ENCODE results near the gene RNF144A.

The RNF144A gene

DNA sequence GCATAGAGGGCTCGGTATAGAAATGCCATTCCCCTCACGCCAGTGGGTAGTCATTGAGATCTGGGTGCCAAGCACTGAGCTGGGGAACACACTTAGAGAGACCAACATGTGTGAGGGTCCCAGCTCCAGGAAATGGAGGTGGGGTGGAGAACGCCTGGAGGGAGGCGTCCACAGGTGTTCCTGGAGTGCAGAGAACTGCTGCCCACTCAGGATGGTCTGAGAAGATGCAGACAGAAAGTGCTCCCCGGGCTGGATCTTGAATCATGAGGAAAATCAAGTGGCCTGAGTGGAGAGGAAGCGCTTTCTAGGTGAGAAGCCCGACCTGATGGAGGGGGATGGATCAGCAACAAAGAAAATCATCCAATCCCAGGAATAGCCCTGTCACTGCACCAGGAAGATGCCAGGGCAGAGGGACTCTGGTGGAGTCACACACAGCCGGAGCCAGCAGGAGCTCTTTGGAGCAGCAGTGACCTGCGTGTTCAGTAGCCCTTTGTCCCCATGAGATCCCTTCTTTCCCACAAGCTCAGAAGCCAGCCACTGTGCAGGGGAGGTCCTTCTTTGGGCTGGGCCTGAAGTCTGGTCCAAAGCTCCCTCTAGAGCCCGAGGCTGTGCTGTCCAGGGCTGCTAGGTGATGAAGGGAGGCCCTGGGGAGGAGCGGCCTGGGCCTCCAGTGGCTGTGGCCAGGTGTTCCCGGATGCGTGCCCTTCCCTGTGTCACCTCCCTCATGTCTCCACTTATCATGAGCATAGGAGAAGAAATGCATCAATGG is 112.3 kb downstream of the RNF144A start:
- TF ChIP-seq FOXM1 (IDR thresholded peaks at IDR 0.05; ENCODE audit: borderline replicate concordance, low read depth) (no peak), RAD21 (IDR thresholded peaks at IDR 0.05; ENCODE audit: low read depth) (no peak), CEBPB (IDR thresholded peaks at IDR 0.05) (no peak), ZBTB7A (IDR thresholded peaks at IDR 0.05; ENCODE audit: low read depth) (no peak)

DNA sequence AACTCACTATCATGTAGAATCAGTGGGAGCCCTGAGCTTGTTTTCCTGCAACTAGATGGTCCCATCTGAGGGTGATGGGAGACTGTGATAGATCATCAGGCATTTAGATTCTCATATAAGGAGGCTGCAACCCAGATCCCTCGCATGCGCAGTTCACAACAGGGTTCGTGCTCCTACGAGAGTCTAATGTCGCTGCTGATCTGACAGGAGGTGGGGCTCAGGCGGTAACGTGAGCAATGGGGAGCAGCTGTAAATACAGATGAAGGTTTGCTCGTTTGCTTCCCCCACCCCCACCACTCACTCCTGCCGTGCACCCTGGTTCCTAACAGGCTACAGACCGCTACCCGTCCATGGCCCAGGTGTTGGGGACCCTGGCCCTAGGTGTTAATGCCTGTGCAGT is 113.6 kb downstream of the RNF144A start:
- TF ChIP-seq, protein P1, sequence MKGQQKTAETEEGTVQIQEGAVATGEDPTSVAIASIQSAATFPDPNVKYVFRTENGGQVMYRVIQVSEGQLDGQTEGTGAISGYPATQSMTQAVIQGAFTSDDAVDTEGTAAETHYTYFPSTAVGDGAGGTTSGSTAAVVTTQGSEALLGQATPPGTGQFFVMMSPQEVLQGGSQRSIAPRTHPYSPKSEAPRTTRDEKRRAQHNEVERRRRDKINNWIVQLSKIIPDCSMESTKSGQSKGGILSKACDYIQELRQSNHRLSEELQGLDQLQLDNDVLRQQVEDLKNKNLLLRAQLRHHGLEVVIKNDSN (IDR thresholded peaks at IDR 0.05): no peak
- no peak for TF ChIP-seq CEBPB (IDR thresholded peaks at IDR 0.05)
- TF ChIP-seq, protein P2, sequence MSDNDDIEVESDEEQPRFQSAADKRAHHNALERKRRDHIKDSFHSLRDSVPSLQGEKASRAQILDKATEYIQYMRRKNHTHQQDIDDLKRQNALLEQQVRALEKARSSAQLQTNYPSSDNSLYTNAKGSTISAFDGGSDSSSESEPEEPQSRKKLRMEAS (IDR thresholded peaks at IDR 0.05): no peak
- TF ChIP-seq ZBTB7A (IDR thresholded peaks at IDR 0.05; ENCODE audit: low read depth): no peak
- no peak for TF ChIP-seq TEAD4 (IDR thresholded peaks at IDR 0.05)

DNA sequence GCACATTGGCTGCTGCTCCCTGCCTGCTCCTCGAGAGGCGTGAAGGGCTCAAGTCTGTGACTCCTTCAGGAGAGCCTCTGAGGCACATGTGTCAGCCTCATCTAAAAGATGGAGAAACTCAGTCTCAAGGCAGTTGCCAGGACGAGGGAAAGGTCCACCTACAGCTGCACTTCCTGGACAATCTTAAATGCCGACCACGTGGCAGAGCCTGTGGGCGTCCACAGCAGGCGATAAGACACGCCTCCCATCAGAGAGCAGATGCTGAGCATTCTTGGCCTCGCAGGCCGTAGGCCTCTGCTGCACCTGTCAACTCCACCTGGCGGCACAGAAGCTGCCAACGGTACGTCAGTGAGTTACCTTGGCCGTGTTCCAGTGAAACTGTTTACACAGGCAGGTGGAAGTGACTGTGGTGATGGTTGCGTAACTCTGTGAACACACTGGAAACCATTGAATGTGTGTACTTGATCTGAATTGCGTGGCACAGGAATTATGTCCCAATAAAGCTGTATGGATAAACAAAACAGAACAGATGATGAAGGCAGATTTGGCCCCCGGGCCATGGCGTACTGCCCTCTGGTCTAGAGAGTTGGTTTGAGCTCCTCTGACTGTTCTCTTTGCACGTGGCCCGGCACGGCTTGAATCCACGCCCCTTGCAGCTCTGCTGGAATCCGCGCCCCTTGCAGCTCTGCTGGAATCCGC is 114.5 kb downstream of the RNF144A start:
- TF ChIP-seq ZBTB7A (IDR thresholded peaks at IDR 0.05; ENCODE audit: low read depth) (no peak), TAF1 (IDR thresholded peaks at IDR 0.05; ENCODE audit: low read depth) (no peak), YY1 (IDR thresholded peaks at IDR 0.05; ENCODE audit: low read depth) (peak; percentile 60; the same call in 1 of the 2 replicates), TCF12 (IDR thresholded peaks at IDR 0.05; ENCODE audit: low read depth) (peak; percentile 94), RAD21 (IDR thresholded peaks at IDR 0.05; ENCODE audit: low read depth) (peak; percentile 24; the same call in 1 of the 2 replicates), FOXM1 (IDR thresholded peaks at IDR 0.05; ENCODE audit: borderline replicate concordance, low read depth) (no peak), TEAD4 (IDR thresholded peaks at IDR 0.05) (peak; percentile 84), NFIC (IDR thresholded peaks at IDR 0.05) (peak; percentile 96), EP300 (IDR thresholded peaks at IDR 0.05; ENCODE audit: borderline replicate concordance) (no peak), EGR1 (IDR thresholded peaks at IDR 0.05) (peak; percentile 70; the same call in 1 of the 2 replicates), CEBPB (IDR thresholded peaks at IDR 0.05) (peak; percentile 100), CREB1 (IDR thresholded peaks at IDR 0.05; ENCODE audit: low read depth) (no peak)
- TF ChIP-seq, protein P3, sequence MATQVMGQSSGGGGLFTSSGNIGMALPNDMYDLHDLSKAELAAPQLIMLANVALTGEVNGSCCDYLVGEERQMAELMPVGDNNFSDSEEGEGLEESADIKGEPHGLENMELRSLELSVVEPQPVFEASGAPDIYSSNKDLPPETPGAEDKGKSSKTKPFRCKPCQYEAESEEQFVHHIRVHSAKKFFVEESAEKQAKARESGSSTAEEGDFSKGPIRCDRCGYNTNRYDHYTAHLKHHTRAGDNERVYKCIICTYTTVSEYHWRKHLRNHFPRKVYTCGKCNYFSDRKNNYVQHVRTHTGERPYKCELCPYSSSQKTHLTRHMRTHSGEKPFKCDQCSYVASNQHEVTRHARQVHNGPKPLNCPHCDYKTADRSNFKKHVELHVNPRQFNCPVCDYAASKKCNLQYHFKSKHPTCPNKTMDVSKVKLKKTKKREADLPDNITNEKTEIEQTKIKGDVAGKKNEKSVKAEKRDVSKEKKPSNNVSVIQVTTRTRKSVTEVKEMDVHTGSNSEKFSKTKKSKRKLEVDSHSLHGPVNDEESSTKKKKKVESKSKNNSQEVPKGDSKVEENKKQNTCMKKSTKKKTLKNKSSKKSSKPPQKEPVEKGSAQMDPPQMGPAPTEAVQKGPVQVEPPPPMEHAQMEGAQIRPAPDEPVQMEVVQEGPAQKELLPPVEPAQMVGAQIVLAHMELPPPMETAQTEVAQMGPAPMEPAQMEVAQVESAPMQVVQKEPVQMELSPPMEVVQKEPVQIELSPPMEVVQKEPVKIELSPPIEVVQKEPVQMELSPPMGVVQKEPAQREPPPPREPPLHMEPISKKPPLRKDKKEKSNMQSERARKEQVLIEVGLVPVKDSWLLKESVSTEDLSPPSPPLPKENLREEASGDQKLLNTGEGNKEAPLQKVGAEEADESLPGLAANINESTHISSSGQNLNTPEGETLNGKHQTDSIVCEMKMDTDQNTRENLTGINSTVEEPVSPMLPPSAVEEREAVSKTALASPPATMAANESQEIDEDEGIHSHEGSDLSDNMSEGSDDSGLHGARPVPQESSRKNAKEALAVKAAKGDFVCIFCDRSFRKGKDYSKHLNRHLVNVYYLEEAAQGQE (IDR thresholded peaks at IDR 0.05; ENCODE audit: low read depth): no peak
- TF ChIP-seq, protein P1 (IDR thresholded peaks at IDR 0.05): peak; percentile 90
- TF ChIP-seq, protein P2 (IDR thresholded peaks at IDR 0.05): peak; percentile 97

DNA sequence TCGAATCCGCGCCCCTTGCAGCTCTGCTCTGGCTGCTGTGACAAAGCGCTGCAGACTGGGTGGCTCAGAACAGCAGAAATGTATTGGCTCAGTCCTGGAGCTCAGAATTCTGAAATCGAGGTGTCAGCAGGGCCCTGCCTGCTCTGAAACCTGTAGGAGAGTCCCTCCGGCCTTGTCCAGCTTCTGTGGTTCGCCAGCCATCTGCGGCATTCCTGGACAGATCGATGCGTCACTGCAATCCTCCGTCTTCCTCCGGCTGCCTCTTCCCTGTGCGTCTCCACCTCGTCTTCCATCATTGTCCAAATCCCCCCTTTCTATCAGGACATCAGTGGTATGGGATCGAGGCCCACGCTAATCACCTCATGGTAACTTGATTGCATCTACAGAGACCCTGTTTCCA is 115.2 kb downstream of the RNF144A start:
- TF ChIP-seq ZBTB7A (IDR thresholded peaks at IDR 0.05; ENCODE audit: low read depth): no peak
- TF ChIP-seq, protein P3 (IDR thresholded peaks at IDR 0.05; ENCODE audit: low read depth): no peak
- TF ChIP-seq RAD21 (IDR thresholded peaks at IDR 0.05; ENCODE audit: low read depth): no peak

DNA sequence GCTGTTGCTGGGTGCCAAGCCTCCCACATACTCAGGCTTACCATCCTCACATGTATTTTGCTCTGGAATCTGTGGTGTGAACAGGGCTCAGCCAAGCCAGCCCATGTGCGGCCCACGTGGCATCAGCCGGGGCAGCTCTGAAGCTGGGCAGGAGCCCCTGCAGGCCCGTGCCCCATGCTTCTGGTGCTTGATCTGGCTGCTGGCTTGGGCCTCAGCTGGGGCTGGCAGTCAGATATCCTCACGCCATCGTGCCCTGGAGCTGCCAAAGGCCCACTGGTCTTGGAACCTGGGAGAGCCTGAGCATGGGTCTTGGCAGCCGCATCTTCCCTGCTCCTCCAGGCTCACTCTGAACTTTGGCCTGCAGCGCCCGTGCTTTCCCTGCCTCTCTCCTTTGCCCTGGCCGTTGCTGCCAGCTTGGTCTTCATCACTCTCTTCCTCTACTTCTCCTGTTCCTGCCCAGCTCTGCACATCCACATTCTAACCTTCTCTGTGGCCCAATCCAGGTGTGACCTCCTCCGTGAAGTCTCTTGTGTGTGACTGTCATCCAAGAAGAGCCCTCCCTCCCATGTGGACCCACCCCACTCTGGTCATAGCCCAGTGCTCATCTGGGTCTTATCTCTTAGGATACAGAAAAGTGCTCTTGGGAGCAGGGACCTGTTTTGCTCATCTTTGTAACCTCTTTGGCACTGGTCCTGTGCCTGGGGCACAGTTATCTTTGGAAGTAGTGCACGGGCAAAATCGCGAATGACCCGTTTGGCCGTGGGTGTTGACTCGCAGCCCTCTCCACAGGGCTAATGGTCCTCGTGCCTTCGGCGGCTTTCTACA is 116.1 kb downstream of the RNF144A start:
- TF ChIP-seq TAF1 (IDR thresholded peaks at IDR 0.05; ENCODE audit: low read depth): no peak
- no peak for TF ChIP-seq FOXM1 (IDR thresholded peaks at IDR 0.05; ENCODE audit: borderline replicate concordance, low read depth)
- TF ChIP-seq NFIC (IDR thresholded peaks at IDR 0.05): no peak
- TF ChIP-seq EGR1 (IDR thresholded peaks at IDR 0.05): no peak
- no peak for TF ChIP-seq EP300 (IDR thresholded peaks at IDR 0.05; ENCODE audit: borderline replicate concordance)

Measured in Ishikawa (cell line).